Thymus (tissue), 11 donors: ENCODE measurements around the gene LRRC53. TPM values are rescaled to one million over a fixed set of nuclear protein-coding genes. Genes with fewer than 3 reads are reported as not detected.

Experiments used
- DNase-seq, 9 donors: peaks; one replicate each; pipeline ENCODE4 v3.0.0-alpha.2; 2013; ENCODE audit warnings: low spot score in 9 of 9, low read depth in 6 of 9, missing footprints in 1 of 9
- H3K27ac ChIP-seq, 2 donors: one replicate each; pipeline ENCODE4 v1.5.1; 2013; ENCODE audit warnings: control low read depth in 1 of 2, low read depth in 1 of 2, low read length in 1 of 2, mild to moderate bottlenecking in 1 of 2, moderate library complexity in 1 of 2
- H3K27me3 ChIP-seq, 2 donors: one replicate each; pipeline ENCODE4 v1.5.1; 2013; ENCODE audit warnings: low read length in 1 of 2; ENCODE audit not compliant: control insufficient read depth in 2 of 2, insufficient read depth in 1 of 2
- H3K36me3 ChIP-seq, 2 donors: one replicate each; pipeline ENCODE4 v1.5.1; 2013; ENCODE audit warnings: low read length in 1 of 2, mild to moderate bottlenecking in 1 of 2, moderate library complexity in 1 of 2; ENCODE audit not compliant: control insufficient read depth in 2 of 2, insufficient read depth in 2 of 2
- H3K4me1 ChIP-seq, 2 donors: one replicate each; pipeline ENCODE4 v1.5.1; 2013; ENCODE audit warnings: low read length in 2 of 2; ENCODE audit not compliant: control insufficient read depth in 2 of 2, insufficient read depth in 2 of 2
- H3K4me3 ChIP-seq, 2 donors: one replicate each; pipeline ENCODE4 v1.5.1; 2013; ENCODE audit warnings: low read length in 2 of 2, control low read depth in 1 of 2, mild to moderate bottlenecking in 1 of 2
- H3K9me3 ChIP-seq, 2 donors: one replicate each; pipeline ENCODE4 v1.5.1; 2013; ENCODE audit warnings: low read length in 1 of 2, mild to moderate bottlenecking in 1 of 2; ENCODE audit not compliant: control insufficient read depth in 2 of 2, insufficient read depth in 1 of 2
- WGBS: extraction: QIAGEN DNeasy Blood & Tissue Kit; methylation state at CpG from one replicate; pipeline ENCODE4 v1.1.7; 2013; 5-methylcytosine and 5-hydroxymethylcytosine counted together
- polyA plus RNA-seq: library from polyadenylated mRNA; stranded (reverse); fragments of 200-250 nt; gene quantifications from one replicate; pipeline ENCODE4 v1.2.3, GENCODE V29; 2013
- total RNA-seq: library from RNA; stranded (reverse); fragments of 120-200 nt; gene quantifications from one replicate; pipeline ENCODE4 v1.2.4, GENCODE V29; 2013
- donor health status: healthy.

LRRC53 gene
- total and polyA plus RNA-seq, 2 donors: 0.05 to 0.19 TPM

DNA sequence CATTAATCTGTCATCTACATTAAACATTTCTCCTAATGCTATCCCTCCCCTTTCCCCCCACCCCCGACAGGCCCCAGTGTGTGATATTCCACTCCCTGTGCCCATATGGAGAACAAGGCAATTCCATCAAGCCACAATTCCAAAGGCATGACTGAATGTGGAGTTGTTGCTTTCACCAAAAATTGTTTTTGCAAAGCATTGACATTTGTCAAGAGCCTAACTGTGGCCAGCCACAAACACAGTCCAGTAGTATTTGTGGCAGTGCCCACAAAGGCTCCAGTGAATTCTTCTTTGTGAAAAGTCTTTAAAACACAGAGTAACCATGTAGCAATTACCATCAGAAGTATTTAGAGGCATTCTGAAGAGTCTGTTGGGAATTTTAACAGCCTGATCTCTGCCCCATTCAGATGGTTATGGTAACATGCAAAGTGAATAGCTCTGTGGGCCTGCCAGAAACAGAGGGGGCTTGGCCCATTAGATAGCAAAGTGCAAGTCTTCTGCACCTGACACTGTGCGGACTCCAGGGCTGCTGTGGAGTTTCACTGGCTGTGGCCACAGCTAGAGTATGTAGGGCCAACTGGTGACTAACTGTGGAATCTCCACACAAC lies 11.6 kb upstream of the LRRC53 start:
- Histone ChIP-seq H3K36me3 (no peaks in the 10 kb centered on the region), H3K27ac (no peak overlapping the region), H3K4me1 (no peaks in the 10 kb centered on the region), H3K27me3 (no peaks in the 10 kb centered on the region), H3K9me3 (no peaks in the 10 kb centered on the region), H3K4me3 (no peak overlapping the region)
- no peak for DNase-seq
- WGBS: 84% methylated on average over 2 of the region's 2 CpGs

DNA sequence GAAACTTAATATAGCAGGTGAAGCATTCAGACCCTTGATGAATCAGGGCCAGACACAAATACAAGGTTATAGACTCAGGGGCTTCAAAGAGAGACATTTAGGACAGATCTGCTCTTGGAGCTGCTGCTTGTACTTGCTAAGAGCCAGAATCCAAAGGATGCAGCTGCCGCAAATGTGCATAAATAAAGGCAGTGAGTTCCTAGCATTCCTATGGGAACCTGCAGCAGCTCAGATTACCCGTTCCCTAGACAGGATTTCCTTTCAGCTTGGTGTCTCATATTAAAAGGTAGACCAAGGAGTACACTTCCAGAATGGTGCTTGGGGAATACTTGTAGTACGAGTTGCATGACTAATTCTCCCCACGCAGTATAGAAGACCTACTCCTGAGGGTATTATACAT lies 9.7 kb upstream of the LRRC53 start:
- no peak overlapping the region for H3K27ac ChIP-seq
- no peak overlapping the region for H3K4me3 ChIP-seq
- no peaks in the 10 kb centered on the region for H3K4me1 ChIP-seq
- peak in 1 of 9 donors; percentile 7 for DNase-seq
- H3K9me3 ChIP-seq: no peaks in the 10 kb centered on the region
- no peaks in the 10 kb centered on the region for H3K36me3 ChIP-seq
- whole genome bisulfite sequencing: 41% methylated on average over 4 of the region's 4 CpGs
- no peaks in the 10 kb centered on the region for H3K27me3 ChIP-seq

DNA sequence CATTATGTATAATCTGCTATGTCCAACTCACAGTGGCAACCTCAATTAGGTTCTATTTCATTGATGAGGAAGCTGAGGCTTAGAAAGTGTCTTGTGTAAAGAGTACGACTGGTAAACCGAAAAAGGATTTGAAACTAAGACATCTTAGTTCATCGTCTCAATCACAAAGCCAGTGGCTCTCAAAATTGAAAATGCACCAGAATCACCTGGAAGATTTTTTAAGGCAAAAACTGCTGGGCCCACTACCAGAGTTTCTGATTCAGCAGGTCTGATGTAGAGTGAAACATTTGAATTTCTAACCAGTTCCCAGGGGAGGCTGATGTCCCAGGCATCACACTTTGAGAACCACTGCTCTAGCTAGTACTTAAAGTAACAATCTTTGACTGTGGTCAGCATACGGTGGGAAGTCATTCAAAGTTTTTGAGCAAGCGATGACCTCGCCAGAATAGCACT lies 5.2 kb upstream of the LRRC53 start:
- no peak overlapping the region for H3K4me3 ChIP-seq
- no peak for DNase-seq
- no peaks in the 10 kb centered on the region for H3K4me1 ChIP-seq
- no peak overlapping the region for H3K27ac ChIP-seq
- 92% methylated on average over 6 of the region's 6 CpGs for WGBS
- no peaks in the 10 kb centered on the region for H3K36me3 ChIP-seq
- H3K27me3 ChIP-seq: no peaks in the 10 kb centered on the region
- H3K9me3 ChIP-seq: no peaks in the 10 kb centered on the region

DNA sequence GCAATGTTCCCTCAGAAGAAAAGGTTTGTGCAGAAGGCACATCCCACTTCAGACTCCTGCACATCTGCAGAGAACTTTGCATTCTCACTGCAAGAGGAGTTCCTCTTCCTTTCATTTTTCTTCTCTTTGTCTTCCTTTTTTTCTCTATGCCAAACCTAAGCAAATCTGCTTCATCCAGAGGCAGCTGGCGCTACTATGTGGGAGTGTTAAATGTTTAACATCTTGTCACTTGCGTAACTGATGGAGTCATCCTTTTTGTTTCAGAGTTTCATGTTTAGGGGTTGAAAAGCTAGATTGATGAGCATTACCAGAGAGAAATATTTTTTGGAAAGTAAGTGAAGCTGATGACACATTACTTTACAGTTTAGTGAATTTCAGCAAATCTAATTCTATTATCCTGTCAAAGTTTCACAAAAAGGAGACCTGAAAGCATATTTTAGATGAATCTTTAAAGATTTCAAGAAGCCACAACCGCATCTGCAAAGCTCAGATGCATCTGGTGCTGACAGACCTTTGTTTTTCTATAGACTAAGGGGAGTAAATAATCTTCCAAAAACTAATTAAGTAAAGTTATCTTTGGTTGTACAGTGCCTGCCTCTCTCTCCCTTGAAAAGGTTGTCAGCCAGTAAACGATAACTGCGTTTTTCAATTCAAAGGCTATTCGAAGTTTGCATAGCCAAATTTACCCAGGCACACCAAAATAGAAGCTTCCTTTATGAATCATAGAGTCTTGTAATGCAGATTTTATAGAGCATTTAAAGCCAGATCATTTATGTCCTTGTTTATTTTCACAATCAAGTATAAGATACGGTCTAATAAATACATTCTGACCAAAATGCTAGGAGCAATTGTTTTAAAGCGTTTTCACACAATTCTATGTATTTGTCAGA lies 1.2 kb upstream of the LRRC53 start:
- DNase-seq: no peak
- H3K27ac ChIP-seq: no peak overlapping the region
- H3K9me3 ChIP-seq: no peaks in the 10 kb centered on the region
- H3K4me1 ChIP-seq: no peaks in the 10 kb centered on the region
- no peak overlapping the region for H3K4me3 ChIP-seq
- H3K27me3 ChIP-seq: no peaks in the 10 kb centered on the region
- H3K36me3 ChIP-seq: no peaks in the 10 kb centered on the region
- 87% methylated on average over 8 of the region's 8 CpGs for WGBS

DNA sequence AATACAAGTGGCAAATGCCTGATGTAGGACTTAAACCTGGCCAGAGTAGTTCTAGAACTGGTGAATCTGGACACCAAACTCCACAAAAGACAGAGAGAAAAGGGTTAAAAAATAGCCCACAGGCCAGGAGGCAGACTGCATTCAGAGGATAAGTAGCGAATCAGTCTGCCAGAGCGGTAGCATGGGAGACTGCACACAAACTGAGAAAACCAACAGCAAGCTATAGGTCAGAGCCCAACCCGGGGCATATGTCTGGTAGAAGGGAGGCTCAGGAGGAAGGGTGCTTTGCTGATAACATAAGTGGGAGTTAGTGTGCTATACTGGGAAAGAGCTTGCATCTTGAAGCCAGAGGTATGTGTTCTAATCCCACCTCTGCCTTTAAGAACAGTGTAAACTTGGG lies 4.0 kb downstream of the LRRC53 start:
- H3K27ac ChIP-seq: no peak overlapping the region
- 38% methylated on average over 3 of the region's 3 CpGs for WGBS
- H3K27me3 ChIP-seq: no peaks in the 10 kb centered on the region
- no peaks in the 10 kb centered on the region for H3K4me1 ChIP-seq
- no peaks in the 10 kb centered on the region for H3K9me3 ChIP-seq
- H3K4me3 ChIP-seq: no peak overlapping the region
- H3K36me3 ChIP-seq: no peaks in the 10 kb centered on the region
- no peak for DNase-seq

DNA sequence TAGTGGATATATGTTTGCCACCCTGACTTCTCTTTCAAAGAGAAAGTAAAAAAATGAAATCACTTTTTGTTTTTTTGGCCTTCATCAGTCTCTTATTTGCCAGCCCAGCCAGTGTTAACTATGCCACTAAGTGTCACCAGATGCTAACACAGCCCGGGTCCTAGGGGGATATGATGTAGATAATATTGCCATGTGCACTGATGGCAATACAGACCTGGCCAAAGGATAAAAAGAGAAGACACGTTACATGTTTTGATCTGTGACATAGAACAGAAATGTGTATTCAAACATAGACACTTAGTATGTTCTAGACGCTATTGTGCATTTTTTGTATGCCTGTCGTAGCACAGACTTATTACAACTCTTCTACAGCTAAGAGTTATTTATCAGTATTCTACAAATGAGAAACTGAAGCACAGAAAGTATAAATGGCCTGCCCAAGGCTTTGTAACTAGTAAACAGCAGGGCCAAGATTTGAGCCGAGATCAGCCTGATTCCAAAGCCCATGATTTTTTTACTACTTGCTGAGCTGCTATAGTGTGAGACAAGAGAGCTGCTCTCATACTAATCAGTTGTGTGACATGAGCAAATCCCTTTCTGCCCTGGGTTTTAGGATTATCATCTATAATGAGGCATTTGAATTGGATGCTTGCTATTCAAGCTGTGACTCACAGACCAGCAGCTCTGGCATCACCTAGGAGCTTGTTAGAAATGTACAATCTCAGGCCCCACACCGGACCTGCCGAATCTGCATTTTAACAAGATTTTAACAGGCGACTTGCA lies 6.3 kb downstream of the LRRC53 start:
- H3K4me1 ChIP-seq: no peaks in the 10 kb centered on the region
- no peak for DNase-seq
- H3K4me3 ChIP-seq: no peak overlapping the region
- H3K27ac ChIP-seq: no peak overlapping the region
- H3K27me3 ChIP-seq: no peaks in the 10 kb centered on the region
- H3K36me3 ChIP-seq: no peaks in the 10 kb centered on the region
- no peaks in the 10 kb centered on the region for H3K9me3 ChIP-seq
- 82% methylated on average over 8 of the region's 8 CpGs for WGBS

DNA sequence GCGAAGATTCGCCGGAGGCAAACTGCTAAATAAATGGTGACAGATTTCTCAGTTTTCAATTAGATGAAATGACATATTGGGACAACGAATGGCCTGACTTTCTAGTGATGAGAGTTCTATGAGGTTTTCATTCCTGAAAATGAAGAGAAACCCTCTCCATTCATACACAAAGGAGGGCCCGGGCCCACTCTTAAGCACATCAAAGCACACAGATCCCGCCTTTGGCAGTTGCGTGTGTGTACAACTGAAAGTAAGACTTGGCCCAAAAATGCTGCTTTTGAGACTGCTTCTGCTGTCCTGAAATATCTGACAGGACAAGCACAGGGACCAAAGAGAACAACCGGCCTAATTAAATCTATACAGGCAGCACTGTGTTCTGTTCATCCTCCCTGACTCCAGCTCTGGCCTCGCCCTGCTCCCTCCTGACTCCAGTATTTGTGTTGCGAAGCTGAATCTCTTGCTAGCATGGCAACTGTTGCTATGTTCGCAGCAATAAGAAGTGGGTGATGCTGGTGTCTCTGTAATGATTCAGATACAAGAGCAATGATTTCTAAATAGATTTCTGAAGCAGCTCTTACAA lies 7.4 kb downstream of the LRRC53 start:
- H3K27me3 ChIP-seq: no peaks in the 10 kb centered on the region
- DNase-seq: no peak
- WGBS: 76% methylated on average over 11 of the region's 11 CpGs
- H3K36me3 ChIP-seq: no peaks in the 10 kb centered on the region
- H3K9me3 ChIP-seq: no peaks in the 10 kb centered on the region
- no peak overlapping the region for H3K27ac ChIP-seq
- H3K4me1 ChIP-seq: no peaks in the 10 kb centered on the region
- no peak overlapping the region for H3K4me3 ChIP-seq

GRCh38 chr1:74504125-74504932 lies 8.1 kb downstream of the LRRC53 start:
- DNase-seq: peak in 6 of 9 donors; percentile 6 to 49 (median 17)
- WGBS: 50% methylated on average over 15 of the region's 15 CpGs
- H3K27ac ChIP-seq: no peak overlapping the region
- H3K4me1 ChIP-seq: no peaks in the 10 kb centered on the region
- no peaks in the 10 kb centered on the region for H3K9me3 ChIP-seq
- H3K27me3 ChIP-seq: no peaks in the 10 kb centered on the region
- no peak overlapping the region for H3K4me3 ChIP-seq
- H3K36me3 ChIP-seq: no peaks in the 10 kb centered on the region
